IMR-90 (cell line): Measurements from ENCODE around the gene DNM2.

ENCODE experiments used
- BHLHE40 ChIP-seq: fragments of 150-350 bp; IDR thresholded peaks from 2 replicates; pipeline ENCODE4 v1.6.1; 2016; ENCODE audit warnings: mild to moderate bottlenecking, low read depth, low read length
- CEBPB ChIP-seq: IDR thresholded peaks from 2 replicates; pipeline ENCODE4 v1.6.1; 2012; ENCODE audit warnings: low read depth, low read length, improper control_type of control experiment
- CHD1 ChIP-seq: IDR thresholded peaks from 2 replicates; pipeline ENCODE4 v1.6.1; 2012; ENCODE audit warnings: low read depth, low read length, improper control_type of control experiment
- ELK1 ChIP-seq: fragments of 150-350 bp; IDR thresholded peaks from 2 replicates; pipeline ENCODE4 v1.6.1; 2016; ENCODE audit warnings: low read depth, mild to moderate bottlenecking, low read length, moderate library complexity, borderline replicate concordance
- MAFK ChIP-seq: IDR thresholded peaks from 2 replicates; pipeline ENCODE4 v1.6.1; 2012; ENCODE audit warnings: low read depth, low read length, improper control_type of control experiment
- MXI1 ChIP-seq: IDR thresholded peaks from 2 replicates; pipeline ENCODE4 v1.6.1; 2012; ENCODE audit warnings: low read depth, mild to moderate bottlenecking, low read length, moderate library complexity, borderline replicate concordance
- POLR2A ChIP-seq: IDR thresholded peaks from 2 replicates; pipeline ENCODE4 v1.6.1; 2012; ENCODE audit warnings: mild to moderate bottlenecking, low read depth, low read length
- RAD21 ChIP-seq: IDR thresholded peaks from 2 replicates; pipeline ENCODE4 v1.6.1; 2012; ENCODE audit warnings: low read length, improper control_type of control experiment
- RCOR1 ChIP-seq: IDR thresholded peaks from 2 replicates; pipeline ENCODE4 v1.6.1; 2012; ENCODE audit warnings: mild to moderate bottlenecking, low read length, improper control_type of control experiment; ENCODE audit not compliant: insufficient replicate concordance
- RFX5 ChIP-seq: IDR thresholded peaks from 2 replicates; pipeline ENCODE4 v1.8.0; 2012; ENCODE audit warnings: low read depth, mild to moderate bottlenecking, low read length, moderate library complexity
- SMC3 ChIP-seq: fragments of 150-350 bp; IDR thresholded peaks from 2 replicates; pipeline ENCODE4 v1.6.1; 2016; ENCODE audit warnings: low read depth, mild to moderate bottlenecking, antibody characterized with exemption, low read length, moderate library complexity
- TF ChIP-seq, protein P1 (sequence below): conservative IDR thresholded peaks from 2 replicates; pipeline ENCODE4 v1.5.1; 2012; ENCODE audit warnings: mild to moderate bottlenecking, low read depth, low read length, improper control_type of control experiment
- TF ChIP-seq, protein P2 (sequence below): fragments of 150-350 bp; IDR thresholded peaks from 2 replicates; pipeline ENCODE4 v1.6.1; 2017; ENCODE audit warnings: mild to moderate bottlenecking, antibody characterized with exemption, low read length, low read depth

DNA sequence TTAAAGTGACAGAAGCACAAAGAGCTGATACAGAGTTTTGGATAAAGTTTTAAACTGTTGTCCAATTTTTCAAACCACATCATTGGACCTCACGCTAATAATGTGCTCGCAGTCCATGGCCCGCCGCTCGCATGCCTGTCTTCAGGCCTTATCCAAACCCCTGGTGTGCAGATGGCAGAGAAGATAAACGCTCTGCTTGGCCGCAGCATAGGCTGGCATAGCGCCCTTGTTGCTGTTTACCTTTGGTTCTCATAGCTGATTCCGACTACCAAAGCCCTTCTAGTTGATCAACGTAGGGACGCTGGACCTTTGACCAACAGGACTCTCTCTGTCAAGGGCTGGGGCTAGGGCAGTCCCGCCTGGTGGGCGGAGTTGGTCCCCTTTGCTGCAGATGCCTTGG is 40.1 kb upstream of the DNM2 start:
- TF ChIP-seq, protein P1, sequence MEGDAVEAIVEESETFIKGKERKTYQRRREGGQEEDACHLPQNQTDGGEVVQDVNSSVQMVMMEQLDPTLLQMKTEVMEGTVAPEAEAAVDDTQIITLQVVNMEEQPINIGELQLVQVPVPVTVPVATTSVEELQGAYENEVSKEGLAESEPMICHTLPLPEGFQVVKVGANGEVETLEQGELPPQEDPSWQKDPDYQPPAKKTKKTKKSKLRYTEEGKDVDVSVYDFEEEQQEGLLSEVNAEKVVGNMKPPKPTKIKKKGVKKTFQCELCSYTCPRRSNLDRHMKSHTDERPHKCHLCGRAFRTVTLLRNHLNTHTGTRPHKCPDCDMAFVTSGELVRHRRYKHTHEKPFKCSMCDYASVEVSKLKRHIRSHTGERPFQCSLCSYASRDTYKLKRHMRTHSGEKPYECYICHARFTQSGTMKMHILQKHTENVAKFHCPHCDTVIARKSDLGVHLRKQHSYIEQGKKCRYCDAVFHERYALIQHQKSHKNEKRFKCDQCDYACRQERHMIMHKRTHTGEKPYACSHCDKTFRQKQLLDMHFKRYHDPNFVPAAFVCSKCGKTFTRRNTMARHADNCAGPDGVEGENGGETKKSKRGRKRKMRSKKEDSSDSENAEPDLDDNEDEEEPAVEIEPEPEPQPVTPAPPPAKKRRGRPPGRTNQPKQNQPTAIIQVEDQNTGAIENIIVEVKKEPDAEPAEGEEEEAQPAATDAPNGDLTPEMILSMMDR: no peak
- TF ChIP-seq POLR2A (no peak), RCOR1 (no peak), SMC3 (no peak), MXI1 (no peak), BHLHE40 (no peak), CEBPB (no peak), CHD1 (no peak), MAFK (no peak), RAD21 (no peak), RFX5 (no peak), ELK1 (no peak)
- TF ChIP-seq, protein P2, sequence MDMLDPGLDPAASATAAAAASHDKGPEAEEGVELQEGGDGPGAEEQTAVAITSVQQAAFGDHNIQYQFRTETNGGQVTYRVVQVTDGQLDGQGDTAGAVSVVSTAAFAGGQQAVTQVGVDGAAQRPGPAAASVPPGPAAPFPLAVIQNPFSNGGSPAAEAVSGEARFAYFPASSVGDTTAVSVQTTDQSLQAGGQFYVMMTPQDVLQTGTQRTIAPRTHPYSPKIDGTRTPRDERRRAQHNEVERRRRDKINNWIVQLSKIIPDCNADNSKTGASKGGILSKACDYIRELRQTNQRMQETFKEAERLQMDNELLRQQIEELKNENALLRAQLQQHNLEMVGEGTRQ: no peak
